IPS-20b (cell line): ENCODE measurements around the gene TM7SF3.

ENCODE experiments used
- H3K27ac ChIP-seq: one replicate; pipeline ENCODE4 v1.5.1; 2013; ENCODE audit warnings: low read length
- H3K27me3 ChIP-seq: 2 replicates; pipeline ENCODE4 v1.6.1; 2013; ENCODE audit warnings: mild to moderate bottlenecking, low read length, inconsistent platforms; ENCODE audit not compliant: insufficient read depth
- H3K36me3 ChIP-seq: 2 replicates; pipeline ENCODE4 v1.6.1; 2013; ENCODE audit warnings: low read depth, mild to moderate bottlenecking, inconsistent platforms, low read length, moderate library complexity; ENCODE audit not compliant: insufficient read depth
- H3K4me1 ChIP-seq: 2 replicates; pipeline ENCODE4 v1.6.1; 2013; ENCODE audit warnings: mild to moderate bottlenecking, control low read depth, inconsistent platforms, low read length, moderate library complexity; ENCODE audit not compliant: insufficient read depth
- H3K4me3 ChIP-seq: 2 replicates; pipeline ENCODE4 v1.5.1; 2013; ENCODE audit warnings: mild to moderate bottlenecking, low read length, inconsistent platforms
- H3K9ac ChIP-seq: 2 replicates; pipeline ENCODE4 v1.6.1; 2013; ENCODE audit warnings: low read depth, mild to moderate bottlenecking, inconsistent platforms, low read length, moderate library complexity
- H3K9me3 ChIP-seq: 2 replicates; pipeline ENCODE4 v1.6.1; 2013; ENCODE audit warnings: mild to moderate bottlenecking, low read depth, low read length, inconsistent platforms; ENCODE audit not compliant: insufficient read depth

TM7SF3 gene

GRCh38 chr12:27013611-27014084 is 536 bp downstream of the TM7SF3 start:
- Histone ChIP-seq H3K4me1 (peaks cover 21% of the 10 kb centered on the region), H3K36me3 (no peaks in the 10 kb centered on the region), H3K4me3 (peak overlapping the region; percentile 94), H3K9me3 (no peaks in the 10 kb centered on the region), H3K9ac (peak overlapping the region; percentile 85), H3K27ac (peak overlapping the region; percentile 48), H3K27me3 (no peaks in the 10 kb centered on the region)

- Histone ChIP-seq H3K9ac (peak overlapping the region; percentile 85; the same call in 1 of the 2 replicates), H3K4me1 (peaks cover 21% of the 10 kb centered on the region), H3K4me3 (peak overlapping the region; percentile 94), H3K36me3 (no peaks in the 10 kb centered on the region), H3K9me3 (no peaks in the 10 kb centered on the region), H3K27me3 (no peaks in the 10 kb centered on the region), H3K27ac (no peak overlapping the region)
These were observed 1.3 kb downstream of the TM7SF3 start for GRCh38 chr12:27012982-27013255.

GRCh38 chr12:27012239-27012981 is 1.8 kb downstream of the TM7SF3 start:
- Histone ChIP-seq H3K4me3 (peak overlapping the region; percentile 94), H3K27ac (no peak overlapping the region), H3K4me1 (peaks cover 21% of the 10 kb centered on the region), H3K36me3 (no peaks in the 10 kb centered on the region), H3K27me3 (no peaks in the 10 kb centered on the region), H3K9me3 (no peaks in the 10 kb centered on the region), H3K9ac (peak overlapping the region; percentile 41; the same call in 1 of the 2 replicates)

GRCh38 chr12:27009881-27010301 is 4.3 kb downstream of the TM7SF3 start:
- H3K27ac ChIP-seq: no peak overlapping the region
- no peaks in the 10 kb centered on the region for H3K9me3 ChIP-seq
- no peaks in the 10 kb centered on the region for H3K27me3 ChIP-seq
- H3K36me3 ChIP-seq: no peaks in the 10 kb centered on the region
- H3K4me3 ChIP-seq: no peak overlapping the region
- H3K4me1 ChIP-seq: peaks cover 14% of the 10 kb centered on the region
- H3K9ac ChIP-seq: no peak overlapping the region

- H3K4me1 ChIP-seq: peaks cover 10% of the 10 kb centered on the region; the same call in 1 of the 2 replicates
- no peak overlapping the region for H3K27ac ChIP-seq
- no peak overlapping the region for H3K9ac ChIP-seq
- no peak overlapping the region for H3K4me3 ChIP-seq
- H3K27me3 ChIP-seq: no peaks in the 10 kb centered on the region
- H3K9me3 ChIP-seq: no peaks in the 10 kb centered on the region
- no peaks in the 10 kb centered on the region for H3K36me3 ChIP-seq
These were observed 6.1 kb downstream of the TM7SF3 start for GRCh38 chr12:27008081-27008480.

GRCh38 chr12:27006797-27007467 is 7.3 kb downstream of the TM7SF3 start:
- H3K9ac ChIP-seq: no peak overlapping the region
- no peak overlapping the region for H3K27ac ChIP-seq
- no peaks in the 10 kb centered on the region for H3K9me3 ChIP-seq
- no peak overlapping the region for H3K4me3 ChIP-seq
- peaks cover 5% of the 10 kb centered on the region; the same call in 1 of the 2 replicates for H3K4me1 ChIP-seq
- 0 out of 2 replicates have a peak, but pooled peaks cover 4% of the 10 kb centered on the region for H3K36me3 ChIP-seq
- H3K27me3 ChIP-seq: no peaks in the 10 kb centered on the region

GRCh38 chr12:27005495-27005894 is 8.7 kb downstream of the TM7SF3 start:
- Histone ChIP-seq H3K36me3 (peaks cover 7% of the 10 kb centered on the region; the same call in 1 of the 2 replicates), H3K27me3 (no peaks in the 10 kb centered on the region), H3K4me3 (no peak overlapping the region), H3K4me1 (no peaks in the 10 kb centered on the region; the same call in 1 of the 2 replicates), H3K9me3 (no peaks in the 10 kb centered on the region), H3K9ac (no peak overlapping the region), H3K27ac (no peak overlapping the region)

GRCh38 chr12:27003421-27004381 is 10.5 kb downstream of the TM7SF3 start:
- Histone ChIP-seq H3K9ac (no peak overlapping the region), H3K36me3 (peaks cover 17% of the 10 kb centered on the region; the same call in 1 of the 2 replicates), H3K27ac (no peak overlapping the region), H3K9me3 (no peaks in the 10 kb centered on the region), H3K4me3 (no peak overlapping the region), H3K27me3 (no peaks in the 10 kb centered on the region), H3K4me1 (no peaks in the 10 kb centered on the region; the same call in 1 of the 2 replicates)

GRCh38 chr12:27002141-27002540 is 12.0 kb downstream of the TM7SF3 start:
- H3K27me3 ChIP-seq: no peaks in the 10 kb centered on the region
- no peaks in the 10 kb centered on the region; the same call in 1 of the 2 replicates for H3K4me1 ChIP-seq
- H3K9ac ChIP-seq: no peak overlapping the region
- no peaks in the 10 kb centered on the region for H3K9me3 ChIP-seq
- no peak overlapping the region for H3K4me3 ChIP-seq
- H3K27ac ChIP-seq: no peak overlapping the region
- H3K36me3 ChIP-seq: peaks cover 30% of the 10 kb centered on the region; the same call in 1 of the 2 replicates

GRCh38 chr12:27001663-27002062 is 12.5 kb downstream of the TM7SF3 start:
- Histone ChIP-seq H3K27me3 (no peaks in the 10 kb centered on the region), H3K9me3 (no peaks in the 10 kb centered on the region), H3K4me3 (no peak overlapping the region), H3K27ac (no peak overlapping the region), H3K4me1 (no peaks in the 10 kb centered on the region; the same call in 1 of the 2 replicates), H3K36me3 (peaks cover 35% of the 10 kb centered on the region), H3K9ac (no peak overlapping the region)

GRCh38 chr12:27000961-27001360 is 13.2 kb downstream of the TM7SF3 start:
- peaks cover 42% of the 10 kb centered on the region for H3K36me3 ChIP-seq
- no peak overlapping the region for H3K4me3 ChIP-seq
- H3K9me3 ChIP-seq: no peaks in the 10 kb centered on the region
- H3K27ac ChIP-seq: no peak overlapping the region
- no peak overlapping the region for H3K9ac ChIP-seq
- no peaks in the 10 kb centered on the region for H3K27me3 ChIP-seq
- H3K4me1 ChIP-seq: no peaks in the 10 kb centered on the region; the same call in 1 of the 2 replicates
